ENCODE results near the gene NCCRP1.

Gene NCCRP1

GRCh38 chr19:39194832-39195542 lies 1.8 kb upstream of the NCCRP1 start:
- TF ChIP-seq EGR1 (IDR thresholded peaks at IDR 0.05): no peak
- peak; percentile 42; the same call in 1 of the 2 replicates for TF ChIP-seq TEAD4 (IDR thresholded peaks at IDR 0.05)

GRCh38 chr19:39195755-39196154 lies 1.0 kb upstream of the NCCRP1 start:
- no peak for TF ChIP-seq TAF1 (IDR thresholded peaks at IDR 0.05; ENCODE audit: low read depth)
- no peak for TF ChIP-seq RAD21 (IDR thresholded peaks at IDR 0.05; ENCODE audit: low read depth)
- TF ChIP-seq NFIC (IDR thresholded peaks at IDR 0.05): no peak
- TF ChIP-seq YY1 (IDR thresholded peaks at IDR 0.05; ENCODE audit: low read depth): no peak
- TF ChIP-seq CEBPB (IDR thresholded peaks at IDR 0.05): no peak
- no peak for TF ChIP-seq TCF12 (IDR thresholded peaks at IDR 0.05; ENCODE audit: low read depth)

GRCh38 chr19:39196320-39196719 lies 444 bp upstream of the NCCRP1 start:
- TF ChIP-seq ZBTB7A (IDR thresholded peaks at IDR 0.05; ENCODE audit: low read depth) (0 out of 2 replicates have a peak, but pooled peaks have one; percentile 28), USF1 (IDR thresholded peaks at IDR 0.05) (no peak), YY1 (IDR thresholded peaks at IDR 0.05; ENCODE audit: low read depth) (no peak), FOXM1 (IDR thresholded peaks at IDR 0.05; ENCODE audit: borderline replicate concordance, low read depth) (no peak), NFIC (IDR thresholded peaks at IDR 0.05) (no peak), RAD21 (IDR thresholded peaks at IDR 0.05; ENCODE audit: low read depth) (no peak)

- peak; percentile 18; the same call in 1 of the 2 replicates for TF ChIP-seq RAD21 (IDR thresholded peaks at IDR 0.05; ENCODE audit: low read depth)
- TF ChIP-seq NFIC (IDR thresholded peaks at IDR 0.05): no peak
Measured at GRCh38 chr19:39197808-39198207, 1.0 kb downstream of the NCCRP1 start.

GRCh38 chr19:39199025-39199424 lies 2.3 kb downstream of the NCCRP1 start:
- TF ChIP-seq ZBTB7A (IDR thresholded peaks at IDR 0.05; ENCODE audit: low read depth) (no peak), YY1 (IDR thresholded peaks at IDR 0.05; ENCODE audit: low read depth) (0 out of 2 replicates have a peak, but pooled peaks have one; percentile 32), TCF12 (IDR thresholded peaks at IDR 0.05; ENCODE audit: low read depth) (no peak), NFIC (IDR thresholded peaks at IDR 0.05) (no peak), USF1 (IDR thresholded peaks at IDR 0.05) (peak; percentile 86), FOXM1 (IDR thresholded peaks at IDR 0.05; ENCODE audit: borderline replicate concordance, low read depth) (no peak), EGR1 (IDR thresholded peaks at IDR 0.05) (no peak), MAX (IDR thresholded peaks at IDR 0.05) (peak; percentile 58)

- TF ChIP-seq TCF12 (IDR thresholded peaks at IDR 0.05; ENCODE audit: low read depth): no peak
- TF ChIP-seq ZBTB7A (IDR thresholded peaks at IDR 0.05; ENCODE audit: low read depth): no peak
- TF ChIP-seq TEAD4 (IDR thresholded peaks at IDR 0.05): no peak
- no peak for TF ChIP-seq USF1 (IDR thresholded peaks at IDR 0.05)
- TF ChIP-seq RAD21 (IDR thresholded peaks at IDR 0.05; ENCODE audit: low read depth): no peak
- TF ChIP-seq EGR1 (IDR thresholded peaks at IDR 0.05): no peak
- no peak for TF ChIP-seq CEBPB (IDR thresholded peaks at IDR 0.05)
- no peak for TF ChIP-seq YY1 (IDR thresholded peaks at IDR 0.05; ENCODE audit: low read depth)
Measured at GRCh38 chr19:39200066-39200802, 3.5 kb downstream of the NCCRP1 start.

- TF ChIP-seq ZBTB7A (IDR thresholded peaks at IDR 0.05; ENCODE audit: low read depth): no peak
- no peak for TF ChIP-seq CEBPB (IDR thresholded peaks at IDR 0.05)
- no peak for TF ChIP-seq TEAD4 (IDR thresholded peaks at IDR 0.05)
- TF ChIP-seq FOXM1 (IDR thresholded peaks at IDR 0.05; ENCODE audit: borderline replicate concordance, low read depth): no peak
- no peak for TF ChIP-seq TAF1 (IDR thresholded peaks at IDR 0.05; ENCODE audit: low read depth)
- no peak for TF ChIP-seq YY1 (IDR thresholded peaks at IDR 0.05; ENCODE audit: low read depth)
- TF ChIP-seq USF1 (IDR thresholded peaks at IDR 0.05): no peak
- no peak for TF ChIP-seq NFIC (IDR thresholded peaks at IDR 0.05)
Measured at GRCh38 chr19:39200803-39201115, 4.0 kb downstream of the NCCRP1 start.

- TF ChIP-seq CREB1 (IDR thresholded peaks at IDR 0.05; ENCODE audit: low read depth) (no peak), CEBPB (IDR thresholded peaks at IDR 0.05) (no peak), NFIC (IDR thresholded peaks at IDR 0.05) (no peak), RAD21 (IDR thresholded peaks at IDR 0.05; ENCODE audit: low read depth) (no peak), MAX (IDR thresholded peaks at IDR 0.05) (no peak), TCF12 (IDR thresholded peaks at IDR 0.05; ENCODE audit: low read depth) (no peak), EP300 (IDR thresholded peaks at IDR 0.05; ENCODE audit: borderline replicate concordance) (no peak), FOXM1 (IDR thresholded peaks at IDR 0.05; ENCODE audit: borderline replicate concordance, low read depth) (no peak), REST (IDR thresholded peaks at IDR 0.05; ENCODE audit: low read depth) (no peak), YY1 (IDR thresholded peaks at IDR 0.05; ENCODE audit: low read depth) (no peak), EGR1 (IDR thresholded peaks at IDR 0.05) (no peak), USF1 (IDR thresholded peaks at IDR 0.05) (no peak), ZBTB7A (IDR thresholded peaks at IDR 0.05; ENCODE audit: low read depth) (no peak), TAF1 (IDR thresholded peaks at IDR 0.05; ENCODE audit: low read depth) (no peak)
Measured at GRCh38 chr19:39202998-39203355, 6.2 kb downstream of the NCCRP1 start.
